GM12892 (cell line): ENCODE data around the gene TLCD3B.

Source experiments
- POLR2A ChIP-seq: IDR thresholded peaks from 2 replicates; pipeline ENCODE4 v1.6.1; 2011; ENCODE audit warnings: low read depth, low read length, control low read depth
- POLR2AphosphoS5 ChIP-seq: IDR thresholded peaks from 2 replicates; pipeline ENCODE4 v1.6.1; 2011; ENCODE audit warnings: low read depth, low read length, control low read depth
- TAF1 ChIP-seq: IDR thresholded peaks from 2 replicates; pipeline ENCODE4 v1.6.1; 2011; ENCODE audit warnings: low read depth, mild to moderate bottlenecking, control low read depth, low read length, borderline replicate concordance

DNA sequence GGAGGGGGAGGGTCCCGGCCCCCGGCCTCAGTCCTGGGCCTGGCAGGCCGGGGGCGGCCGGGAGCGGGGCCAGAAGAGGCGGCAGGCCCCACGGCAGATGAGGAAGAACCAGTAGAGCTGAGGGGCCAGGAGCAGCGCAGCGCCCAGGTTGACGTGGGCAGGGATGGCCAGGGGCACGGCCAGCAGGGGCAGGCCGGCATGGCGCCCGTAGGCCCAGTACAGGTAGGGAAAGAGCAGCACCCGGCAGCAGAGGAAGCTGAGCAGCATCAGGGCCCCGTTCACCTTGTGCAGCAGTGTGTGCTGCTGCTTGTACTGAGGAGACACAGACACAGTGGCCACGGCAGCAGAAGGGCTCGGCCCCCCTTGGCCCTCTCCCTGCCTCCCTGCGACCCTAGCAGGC, 5.9 kb downstream of the TLCD3B start:
- TF ChIP-seq POLR2AphosphoS5 (no peak), POLR2A (no peak), TAF1 (no peak)
